Nephron (organoid): ENCODE data around the gene SERPINA9.

Experiments
- H3K27ac Mint-ChIP-seq, 3 experiments: 2 replicates each; pipeline ENCODE4 v1.8.0; 2020; ENCODE audit warnings: mixed read lengths in 3 of 3, mild to moderate bottlenecking in 2 of 3, moderate library complexity in 1 of 3
- H3K27me3 Mint-ChIP-seq: 2 replicates; pipeline ENCODE4 v1.8.0; 2021; ENCODE audit warnings: low read depth, mild to moderate bottlenecking, moderate library complexity, mixed read lengths
- H3K36me3 Mint-ChIP-seq: 2 replicates; pipeline ENCODE4 v1.8.0; 2020; ENCODE audit warnings: low read depth, mixed read lengths
- H3K4me1 Mint-ChIP-seq: 2 replicates; pipeline ENCODE4 v1.8.0; 2020; ENCODE audit warnings: mixed read lengths
- H3K4me3 Mint-ChIP-seq, 3 experiments: 2 replicates each; pipeline ENCODE4 v1.8.0; 2020; ENCODE audit warnings: mild to moderate bottlenecking in 3 of 3, mixed read lengths in 3 of 3, moderate library complexity in 2 of 3
- H3K9me3 Mint-ChIP-seq: 2 replicates; pipeline ENCODE4 v1.8.0; 2020; ENCODE audit warnings: mixed read lengths
- CTCF ChIP-seq, 3 experiments: fragments of 200-600 bp; sonication (generic); IDR thresholded peaks; one replicate each; pipeline ENCODE4 v1.5.0; 2021; ENCODE audit warnings: antibody characterized with exemption in 3 of 3; ENCODE audit not compliant: unreplicated experiment in 3 of 3

SERPINA9 gene

GRCh38 chr14:94447206-94447605 lies 28.8 kb downstream of the SERPINA9 start:
- Mint-ChIP-seq H3K9me3 (no peaks in the 10 kb centered on the region), H3K4me3 (no peak overlapping the region), H3K4me1 (peaks cover 4% of the 10 kb centered on the region), H3K36me3 (no peaks in the 10 kb centered on the region), H3K27me3 (peaks cover 52% of the 10 kb centered on the region), H3K27ac (no peak overlapping the region)
- no peak for TF ChIP-seq CTCF (IDR thresholded peaks at IDR 0.05; ENCODE audit: unreplicated experiment in 3 of 3)

GRCh38 chr14:94446126-94446525 lies 29.9 kb downstream of the SERPINA9 start:
- Mint-ChIP-seq H3K36me3 (no peaks in the 10 kb centered on the region), H3K4me1 (peaks cover 4% of the 10 kb centered on the region), H3K27ac (no peak overlapping the region), H3K27me3 (peaks cover 48% of the 10 kb centered on the region), H3K4me3 (no peak overlapping the region), H3K9me3 (no peaks in the 10 kb centered on the region)
- no peak for TF ChIP-seq CTCF (IDR thresholded peaks at IDR 0.05; ENCODE audit: unreplicated experiment in 3 of 3)

- Mint-ChIP-seq H3K4me3 (no peak overlapping the region), H3K4me1 (peaks cover 4% of the 10 kb centered on the region), H3K9me3 (no peaks in the 10 kb centered on the region), H3K27ac (no peak overlapping the region), H3K27me3 (peaks cover 43% of the 10 kb centered on the region), H3K36me3 (no peaks in the 10 kb centered on the region)
- TF ChIP-seq CTCF (IDR thresholded peaks at IDR 0.05; ENCODE audit: unreplicated experiment in 3 of 3) = no peak
Observed at GRCh38 chr14:94445003-94445402, 31.0 kb downstream of the SERPINA9 start.

GRCh38 chr14:94441531-94442205 lies 34.3 kb downstream of the SERPINA9 start:
- Mint-ChIP-seq H3K27me3 (peaks cover 27% of the 10 kb centered on the region), H3K4me3 (no peak overlapping the region), H3K9me3 (no peaks in the 10 kb centered on the region), H3K27ac (no peak overlapping the region), H3K4me1 (no peaks in the 10 kb centered on the region), H3K36me3 (no peaks in the 10 kb centered on the region)
- no peak for TF ChIP-seq CTCF (IDR thresholded peaks at IDR 0.05; ENCODE audit: unreplicated experiment in 3 of 3)

GRCh38 chr14:94441130-94441529 lies 34.9 kb downstream of the SERPINA9 start:
- no peak for TF ChIP-seq CTCF (IDR thresholded peaks at IDR 0.05; ENCODE audit: unreplicated experiment in 3 of 3)
- no peaks in the 10 kb centered on the region for H3K36me3 Mint-ChIP-seq
- peaks cover 27% of the 10 kb centered on the region for H3K27me3 Mint-ChIP-seq
- H3K4me1 Mint-ChIP-seq = no peaks in the 10 kb centered on the region
- H3K27ac Mint-ChIP-seq = no peak overlapping the region
- H3K4me3 Mint-ChIP-seq = no peak overlapping the region
- H3K9me3 Mint-ChIP-seq = no peaks in the 10 kb centered on the region

- no peak overlapping the region for H3K27ac Mint-ChIP-seq
- no peak overlapping the region for H3K4me3 Mint-ChIP-seq
- no peak for TF ChIP-seq CTCF (IDR thresholded peaks at IDR 0.05; ENCODE audit: unreplicated experiment in 3 of 3)
- H3K36me3 Mint-ChIP-seq = no peaks in the 10 kb centered on the region
- H3K9me3 Mint-ChIP-seq = peaks cover 4% of the 10 kb centered on the region
- H3K27me3 Mint-ChIP-seq = peaks cover 27% of the 10 kb centered on the region
- H3K4me1 Mint-ChIP-seq = no peaks in the 10 kb centered on the region
Observed at GRCh38 chr14:94439453-94440057, 36.4 kb downstream of the SERPINA9 start.
